Breast epithelium (tissue), 4 donors: ENCODE results near the gene NLRP6. TPM values are rescaled to one million over a fixed set of nuclear protein-coding genes. Genes with fewer than 3 reads are reported as not detected.

Experiments used
- DNase-seq, 2 donors: peaks; one replicate each; pipeline ENCODE4 v3.0.0-alpha.2; 2019; ENCODE audit warnings: low spot score in 2 of 2
- H3K27ac ChIP-seq, 2 donors: fragments of 200-600 bp; sonication (generic) in 1 of 2; one replicate each; pipeline ENCODE4 v1.5.1; 2016 to 2019; ENCODE audit warnings: mild to moderate bottlenecking in 1 of 2
- H3K27me3 ChIP-seq, 2 donors: fragments of 200-600 bp; sonication (generic) in 1 of 2; one replicate each; pipeline versions ENCODE4 v1.5.1 to v1.6.0; 2017 to 2019; ENCODE audit warnings: control low read depth in 1 of 2, mild to moderate bottlenecking in 1 of 2
- H3K36me3 ChIP-seq: fragments of 200-600 bp; one replicate; pipeline ENCODE4 v1.5.1; 2019
- H3K4me1 ChIP-seq, 2 donors: fragments of 200-600 bp; sonication (generic); one replicate each; pipeline ENCODE4 v1.5.1; 2016 to 2019; ENCODE audit warnings: control low read depth in 1 of 2
- H3K4me3 ChIP-seq, 3 donors: fragments of 200-600 bp; sonication (generic); 1 replicate in 2 of 3; 2 replicates in 1 of 3; pipeline ENCODE4 v1.5.1; 2016 to 2019; ENCODE audit warnings: mild to moderate bottlenecking in 3 of 3, moderate library complexity in 2 of 3
- H3K9me3 ChIP-seq, 2 donors: fragments of 200-600 bp; sonication (generic) in 1 of 2; one replicate each; pipeline ENCODE4 v1.5.1; 2016 to 2019; ENCODE audit warnings: control low read depth in 1 of 2
- POLR2A ChIP-seq: fragments of 450-650 bp; IDR thresholded peaks from one replicate; pipeline ENCODE4 v1.6.1; 2016; ENCODE audit warnings: antibody characterized with exemption, mild to moderate bottlenecking, moderate library complexity
- POLR2AphosphoS5 ChIP-seq, 3 donors: sonication (generic); formaldehyde crosslinking; IDR thresholded peaks; one replicate each; pipeline ENCODE4 v1.6.1; 2017; ENCODE audit warnings: antibody characterized with exemption in 3 of 3
- intact Hi-C: fragments of 100-400 bp; cut with DNase I; formaldehyde crosslinking; loops from one replicate; pipeline ENCODE4 v1.15.1; 2023; ENCODE audit warnings: low total_unique reads
- total RNA-seq, 3 donors: library from RNA; depleted of rRNA; stranded (reverse); fragments of >200 nt; gene quantifications; one replicate each; pipeline ENCODE4 v1.1.0, GENCODE V29; 2016
- TF ChIP-seq, protein P1 (sequence below), 3 donors: fragments of 450-650 bp; IDR thresholded peaks; one replicate each; pipeline ENCODE4 v1.5.1; 2016 to 2017; ENCODE audit warnings: antibody characterized with exemption in 3 of 3, mild to moderate bottlenecking in 3 of 3, moderate library complexity in 3 of 3

The NLRP6 gene
- total RNA-seq, 3 donors from 2014 or later, result 0.59 to 3.7 (median 2.0) TPM

DNA sequence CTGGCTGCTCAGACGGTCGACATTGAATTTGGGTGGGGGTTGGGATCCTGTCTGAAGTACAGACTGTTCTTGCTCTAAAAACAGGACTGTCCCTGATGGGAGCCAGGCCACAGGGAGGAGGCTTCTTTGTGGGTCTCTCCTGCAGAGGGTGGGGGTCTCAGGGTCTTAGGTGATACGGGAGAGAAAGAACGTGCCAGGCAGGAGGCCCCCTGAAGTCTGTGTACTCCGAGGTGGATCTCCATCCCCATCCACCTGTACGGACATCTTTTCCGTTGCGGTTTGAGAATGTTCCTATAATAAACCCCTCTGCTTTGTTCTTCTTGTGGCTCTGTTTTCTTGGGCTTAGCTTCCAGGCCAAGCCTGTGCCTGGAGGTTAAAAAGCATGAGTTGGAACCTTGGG, 25.5 kb upstream of the NLRP6 start:
- Histone ChIP-seq H3K4me3 (no peak overlapping the region), H3K4me1 (no peaks in the 10 kb centered on the region), H3K36me3 (peaks cover 4% of the 10 kb centered on the region), H3K9me3 (no peaks in the 10 kb centered on the region), H3K27ac (no peak overlapping the region), H3K27me3 (no peaks in the 10 kb centered on the region)
- TF ChIP-seq, protein P1, sequence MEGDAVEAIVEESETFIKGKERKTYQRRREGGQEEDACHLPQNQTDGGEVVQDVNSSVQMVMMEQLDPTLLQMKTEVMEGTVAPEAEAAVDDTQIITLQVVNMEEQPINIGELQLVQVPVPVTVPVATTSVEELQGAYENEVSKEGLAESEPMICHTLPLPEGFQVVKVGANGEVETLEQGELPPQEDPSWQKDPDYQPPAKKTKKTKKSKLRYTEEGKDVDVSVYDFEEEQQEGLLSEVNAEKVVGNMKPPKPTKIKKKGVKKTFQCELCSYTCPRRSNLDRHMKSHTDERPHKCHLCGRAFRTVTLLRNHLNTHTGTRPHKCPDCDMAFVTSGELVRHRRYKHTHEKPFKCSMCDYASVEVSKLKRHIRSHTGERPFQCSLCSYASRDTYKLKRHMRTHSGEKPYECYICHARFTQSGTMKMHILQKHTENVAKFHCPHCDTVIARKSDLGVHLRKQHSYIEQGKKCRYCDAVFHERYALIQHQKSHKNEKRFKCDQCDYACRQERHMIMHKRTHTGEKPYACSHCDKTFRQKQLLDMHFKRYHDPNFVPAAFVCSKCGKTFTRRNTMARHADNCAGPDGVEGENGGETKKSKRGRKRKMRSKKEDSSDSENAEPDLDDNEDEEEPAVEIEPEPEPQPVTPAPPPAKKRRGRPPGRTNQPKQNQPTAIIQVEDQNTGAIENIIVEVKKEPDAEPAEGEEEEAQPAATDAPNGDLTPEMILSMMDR (IDR thresholded peaks at IDR 0.05), result no peak
- no peak for TF ChIP-seq POLR2A
- TF ChIP-seq POLR2AphosphoS5 (IDR thresholded peaks at IDR 0.05), result no peak
- DNase-seq, result no peak
- intact Hi-C loops, result loop anchor here (2.0 kb wide), 1 partner anchor 36 kb away; the partner anchor contains the start of gene PGGHG

DNA sequence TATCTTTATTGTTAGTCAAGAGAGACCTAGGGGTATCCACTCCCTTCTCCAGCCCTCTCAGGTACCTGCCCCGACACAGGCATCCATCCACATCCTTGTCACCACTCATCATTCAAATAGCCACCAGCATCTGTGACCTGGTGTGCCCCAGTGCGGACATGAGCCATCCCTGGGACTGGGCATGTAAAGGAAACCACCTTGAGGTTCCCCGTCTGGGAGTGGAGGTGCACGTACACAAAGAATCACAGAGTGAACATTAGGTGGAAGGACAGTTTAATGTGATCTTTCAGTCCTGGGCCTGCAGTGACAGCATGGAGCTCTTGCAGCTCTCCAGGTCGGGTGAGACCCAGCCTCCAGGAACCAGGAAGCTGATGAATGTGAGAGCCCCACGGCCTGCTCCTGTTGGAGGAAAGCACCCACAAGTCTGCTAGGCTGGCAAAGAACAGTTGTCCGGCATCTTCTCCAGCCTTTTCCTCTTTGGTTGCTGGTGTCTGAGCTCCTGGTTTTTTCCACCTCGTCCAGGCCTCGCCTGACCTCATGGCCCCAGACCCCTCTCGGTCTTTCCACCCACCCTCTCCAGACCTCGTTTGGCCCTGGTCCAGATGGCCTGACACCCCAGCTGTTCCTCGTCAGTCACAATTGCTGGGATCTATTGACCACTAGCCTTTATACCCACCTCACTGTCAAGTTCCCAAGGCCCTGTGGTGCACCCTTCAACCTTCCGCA, 24.9 kb upstream of the NLRP6 start:
- no peaks in the 10 kb centered on the region for H3K27me3 ChIP-seq
- H3K4me3 ChIP-seq, result no peak overlapping the region
- intact Hi-C loops, result loop anchor here (2.0 kb wide), 1 partner anchor 35 kb away; the partner anchor contains the start of gene PGGHG
- no peaks in the 10 kb centered on the region for H3K9me3 ChIP-seq
- no peak overlapping the region for H3K27ac ChIP-seq
- DNase-seq, result no peak
- TF ChIP-seq POLR2A (no peak), POLR2AphosphoS5 (IDR thresholded peaks at IDR 0.05) (no peak)
- TF ChIP-seq, protein P1 (IDR thresholded peaks at IDR 0.05), result no peak
- peaks cover 4% of the 10 kb centered on the region for H3K36me3 ChIP-seq
- no peaks in the 10 kb centered on the region for H3K4me1 ChIP-seq

DNA sequence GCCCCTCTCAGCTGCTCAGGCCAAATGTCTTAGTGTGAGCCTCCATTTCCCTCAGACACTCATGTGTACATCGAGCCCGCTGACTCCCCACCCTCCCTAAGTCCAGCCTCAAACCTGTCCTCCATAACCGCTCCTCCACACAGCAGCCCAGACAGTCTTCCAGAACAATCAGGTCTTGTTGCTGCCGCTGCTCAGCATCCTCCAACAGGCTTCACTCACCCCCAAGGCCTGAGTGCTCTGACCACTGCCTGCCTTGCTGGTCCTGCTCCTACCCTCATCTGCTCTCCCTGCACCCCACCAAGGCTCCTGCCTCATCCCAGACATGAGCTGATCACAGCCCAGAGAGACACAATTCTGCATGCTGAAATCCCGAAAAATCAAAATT, 24.3 kb upstream of the NLRP6 start:
- Histone ChIP-seq H3K27me3 (no peaks in the 10 kb centered on the region), H3K36me3 (peaks cover 2% of the 10 kb centered on the region), H3K9me3 (no peaks in the 10 kb centered on the region), H3K27ac (no peak overlapping the region), H3K4me3 (no peak overlapping the region), H3K4me1 (no peaks in the 10 kb centered on the region)
- TF ChIP-seq POLR2AphosphoS5 (IDR thresholded peaks at IDR 0.05) (no peak), POLR2A (no peak)
- TF ChIP-seq, protein P1 (IDR thresholded peaks at IDR 0.05), result no peak
- DNase-seq, result no peak
- intact Hi-C loops, result loop anchor here (2.0 kb wide), 1 partner anchor 35 kb away; the partner anchor contains the start of gene PGGHG

DNA sequence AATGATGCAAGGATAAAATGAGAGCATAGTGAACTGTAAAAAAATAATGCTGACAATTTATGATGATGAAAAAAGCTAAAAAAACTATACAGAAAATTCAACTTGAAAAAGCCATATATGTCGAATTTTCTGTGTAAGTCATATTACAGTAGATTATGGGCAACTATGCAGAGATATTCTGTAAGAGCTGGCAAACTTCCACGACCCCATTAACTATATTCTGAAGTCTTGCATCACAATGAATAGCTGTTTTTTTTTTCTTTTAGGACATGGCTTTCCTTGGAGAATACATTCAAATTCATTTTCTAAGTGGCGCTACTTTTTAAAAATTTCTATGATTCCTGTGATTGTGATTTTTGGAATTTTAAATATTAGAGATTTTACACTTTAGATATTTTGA, 23.0 kb upstream of the NLRP6 start:
- intact Hi-C loops, result no loop called here
- Histone ChIP-seq H3K27ac (no peak overlapping the region), H3K9me3 (no peaks in the 10 kb centered on the region), H3K4me1 (no peaks in the 10 kb centered on the region), H3K4me3 (no peak overlapping the region), H3K36me3 (no peaks in the 10 kb centered on the region), H3K27me3 (no peaks in the 10 kb centered on the region)
- TF ChIP-seq POLR2A, result no peak
- TF ChIP-seq, protein P1 (IDR thresholded peaks at IDR 0.05), result no peak
- no peak for TF ChIP-seq POLR2AphosphoS5 (IDR thresholded peaks at IDR 0.05)
- DNase-seq, result no peak

DNA sequence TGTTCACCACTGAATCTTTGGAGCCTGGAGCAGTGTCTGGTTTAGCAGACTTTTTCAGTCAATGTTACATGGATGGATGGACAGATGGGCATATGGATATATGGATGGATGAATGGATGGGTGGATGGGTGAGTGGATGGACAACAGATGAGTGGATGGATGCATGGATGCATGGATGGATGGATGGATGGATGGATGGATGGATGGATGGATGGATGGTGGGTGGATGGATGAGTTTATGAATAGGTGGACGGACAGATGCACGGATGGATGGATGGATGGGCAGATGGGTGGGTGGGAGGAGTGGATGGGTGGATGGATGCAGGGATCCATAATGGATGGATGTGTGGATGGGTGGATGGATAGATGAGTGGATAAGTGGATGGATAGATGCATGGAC, 22.4 kb upstream of the NLRP6 start:
- intact Hi-C loops, result no loop called here
- TF ChIP-seq POLR2A, result no peak
- TF ChIP-seq POLR2AphosphoS5 (IDR thresholded peaks at IDR 0.05), result no peak
- TF ChIP-seq, protein P1 (IDR thresholded peaks at IDR 0.05), result no peak
- no peak for DNase-seq
- Histone ChIP-seq H3K27ac (no peak overlapping the region), H3K4me1 (no peaks in the 10 kb centered on the region), H3K9me3 (no peaks in the 10 kb centered on the region), H3K36me3 (no peaks in the 10 kb centered on the region), H3K27me3 (no peaks in the 10 kb centered on the region), H3K4me3 (no peak overlapping the region)
